GM12874 (cell line): ENCODE data around the gene PINK1.

Experiments used
- TF ChIP-seq, protein P1 (sequence below): IDR thresholded peaks from 2 replicates; pipeline ENCODE4 v1.5.1; 2011; ENCODE audit warnings: low read depth, mild to moderate bottlenecking, control low read depth, low read length, moderate library complexity; ENCODE audit not compliant: insufficient read depth

The PINK1 gene

DNA sequence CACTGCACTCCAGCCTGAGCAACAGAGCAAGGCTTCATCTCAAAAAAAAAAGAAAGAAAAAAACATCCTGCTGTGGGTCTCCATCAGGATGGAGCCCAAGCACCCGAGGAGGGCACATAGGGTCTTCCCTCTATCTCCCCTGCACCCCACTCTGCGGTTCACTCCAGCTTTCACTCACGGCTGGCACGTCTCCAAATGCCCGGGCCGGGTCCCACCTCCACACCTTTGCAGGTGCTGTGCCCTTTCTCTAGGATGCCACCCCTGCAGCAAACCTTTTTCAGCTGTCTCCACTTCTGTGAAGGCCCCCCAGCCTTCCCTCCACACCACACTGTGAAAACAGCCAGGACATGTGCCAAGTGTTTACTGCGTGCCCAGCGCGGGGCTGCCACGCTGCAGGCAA, 50.4 kb downstream of the PINK1 start:
- TF ChIP-seq, protein P1, sequence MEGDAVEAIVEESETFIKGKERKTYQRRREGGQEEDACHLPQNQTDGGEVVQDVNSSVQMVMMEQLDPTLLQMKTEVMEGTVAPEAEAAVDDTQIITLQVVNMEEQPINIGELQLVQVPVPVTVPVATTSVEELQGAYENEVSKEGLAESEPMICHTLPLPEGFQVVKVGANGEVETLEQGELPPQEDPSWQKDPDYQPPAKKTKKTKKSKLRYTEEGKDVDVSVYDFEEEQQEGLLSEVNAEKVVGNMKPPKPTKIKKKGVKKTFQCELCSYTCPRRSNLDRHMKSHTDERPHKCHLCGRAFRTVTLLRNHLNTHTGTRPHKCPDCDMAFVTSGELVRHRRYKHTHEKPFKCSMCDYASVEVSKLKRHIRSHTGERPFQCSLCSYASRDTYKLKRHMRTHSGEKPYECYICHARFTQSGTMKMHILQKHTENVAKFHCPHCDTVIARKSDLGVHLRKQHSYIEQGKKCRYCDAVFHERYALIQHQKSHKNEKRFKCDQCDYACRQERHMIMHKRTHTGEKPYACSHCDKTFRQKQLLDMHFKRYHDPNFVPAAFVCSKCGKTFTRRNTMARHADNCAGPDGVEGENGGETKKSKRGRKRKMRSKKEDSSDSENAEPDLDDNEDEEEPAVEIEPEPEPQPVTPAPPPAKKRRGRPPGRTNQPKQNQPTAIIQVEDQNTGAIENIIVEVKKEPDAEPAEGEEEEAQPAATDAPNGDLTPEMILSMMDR = no peak

DNA sequence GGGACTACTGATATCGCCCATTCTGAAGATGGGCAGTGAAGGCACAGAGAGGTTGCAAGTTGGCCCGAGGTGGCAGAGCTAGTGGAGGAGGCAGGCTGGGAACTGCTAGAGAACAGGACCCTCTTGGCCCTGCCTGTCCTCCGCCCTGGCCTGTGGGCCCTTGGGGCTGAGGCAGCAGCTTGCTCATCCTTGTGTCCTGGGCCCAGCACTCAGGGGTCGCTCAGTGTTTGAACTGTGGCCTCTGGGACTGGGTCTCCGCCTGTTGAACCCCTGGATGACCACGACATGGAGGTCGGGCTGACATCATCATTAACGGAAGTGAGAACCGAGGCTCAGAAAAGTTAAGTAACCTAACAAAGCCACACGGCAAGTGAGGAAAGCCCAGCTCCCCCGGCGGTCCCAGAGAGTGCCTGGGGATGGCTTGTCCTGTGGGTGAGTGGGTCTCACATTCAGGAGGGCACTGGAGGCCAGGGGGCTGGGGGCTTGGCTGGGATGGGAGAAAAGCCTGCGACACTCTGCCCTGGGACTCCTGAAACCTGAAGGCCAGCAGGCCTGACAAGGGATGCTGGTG, 50.9 kb downstream of the PINK1 start:
- TF ChIP-seq, protein P1 = no peak

DNA sequence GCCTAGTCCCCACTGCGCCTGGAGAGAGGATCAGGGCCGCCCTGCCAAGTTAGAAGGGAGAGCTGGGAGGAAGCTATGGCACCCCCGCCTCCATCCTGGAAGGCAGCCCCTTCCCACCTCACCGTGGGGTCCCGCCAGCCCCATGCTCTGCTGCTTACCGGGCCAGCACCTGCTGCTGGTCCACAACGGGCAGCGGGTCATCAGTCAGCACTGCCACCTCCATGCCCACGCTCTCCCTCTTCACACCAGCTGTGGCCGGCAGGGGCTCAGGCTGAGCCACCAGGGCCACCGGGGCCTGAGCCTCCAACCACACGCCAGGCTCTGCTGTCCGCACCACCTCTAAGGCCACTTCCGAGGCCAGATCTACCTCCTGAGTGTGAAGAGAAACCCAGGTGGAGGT, 51.4 kb downstream of the PINK1 start:
- TF ChIP-seq, protein P1 = no peak

DNA sequence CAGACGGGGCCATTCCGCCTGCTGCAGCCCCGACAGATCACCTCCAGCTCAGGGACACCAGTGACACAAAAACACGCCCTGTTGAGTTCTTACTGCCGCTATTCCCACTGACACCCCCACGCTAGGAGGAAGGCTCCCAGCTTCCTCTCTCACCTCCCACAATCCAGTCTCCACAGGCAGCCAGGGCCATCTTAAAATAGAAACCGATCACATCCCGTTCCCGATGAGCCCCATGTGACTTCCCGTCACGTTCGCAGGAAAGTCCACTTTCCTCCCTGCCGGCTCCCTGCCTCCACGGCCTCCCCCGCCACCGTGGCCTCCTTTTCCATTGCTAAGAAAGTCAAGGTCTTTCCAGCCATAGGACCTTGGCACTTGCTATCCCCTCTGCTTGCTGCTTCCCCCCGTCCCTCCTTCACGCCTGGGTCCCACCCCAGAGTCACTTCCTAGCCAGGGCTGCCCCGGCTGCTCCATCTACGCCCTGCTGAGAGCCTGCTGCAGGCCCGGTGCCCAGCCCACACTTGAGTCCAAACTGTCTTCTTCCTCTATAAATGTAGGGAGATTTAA, 51.9 kb downstream of the PINK1 start:
- TF ChIP-seq, protein P1 = no peak

DNA sequence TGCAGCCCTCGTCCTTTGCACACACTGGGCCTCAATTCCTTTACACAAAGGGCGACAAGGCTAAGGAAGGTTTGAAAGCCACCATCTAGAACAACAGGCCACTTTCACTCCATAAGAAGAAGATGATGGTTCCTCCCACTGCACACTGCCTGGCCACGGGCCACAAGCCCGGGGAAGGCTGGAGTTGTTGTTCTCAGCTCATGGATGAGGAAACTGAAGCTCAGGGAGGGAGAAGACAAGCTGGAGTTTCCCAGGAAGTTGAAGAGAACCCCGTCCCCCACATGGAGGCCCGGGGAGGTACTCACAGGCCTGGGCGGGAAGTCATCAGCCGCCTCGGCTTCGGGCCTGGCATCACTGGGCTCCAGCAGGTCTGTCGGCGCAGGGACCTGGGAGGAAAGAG, 52.5 kb downstream of the PINK1 start:
- TF ChIP-seq, protein P1 = no peak

DNA sequence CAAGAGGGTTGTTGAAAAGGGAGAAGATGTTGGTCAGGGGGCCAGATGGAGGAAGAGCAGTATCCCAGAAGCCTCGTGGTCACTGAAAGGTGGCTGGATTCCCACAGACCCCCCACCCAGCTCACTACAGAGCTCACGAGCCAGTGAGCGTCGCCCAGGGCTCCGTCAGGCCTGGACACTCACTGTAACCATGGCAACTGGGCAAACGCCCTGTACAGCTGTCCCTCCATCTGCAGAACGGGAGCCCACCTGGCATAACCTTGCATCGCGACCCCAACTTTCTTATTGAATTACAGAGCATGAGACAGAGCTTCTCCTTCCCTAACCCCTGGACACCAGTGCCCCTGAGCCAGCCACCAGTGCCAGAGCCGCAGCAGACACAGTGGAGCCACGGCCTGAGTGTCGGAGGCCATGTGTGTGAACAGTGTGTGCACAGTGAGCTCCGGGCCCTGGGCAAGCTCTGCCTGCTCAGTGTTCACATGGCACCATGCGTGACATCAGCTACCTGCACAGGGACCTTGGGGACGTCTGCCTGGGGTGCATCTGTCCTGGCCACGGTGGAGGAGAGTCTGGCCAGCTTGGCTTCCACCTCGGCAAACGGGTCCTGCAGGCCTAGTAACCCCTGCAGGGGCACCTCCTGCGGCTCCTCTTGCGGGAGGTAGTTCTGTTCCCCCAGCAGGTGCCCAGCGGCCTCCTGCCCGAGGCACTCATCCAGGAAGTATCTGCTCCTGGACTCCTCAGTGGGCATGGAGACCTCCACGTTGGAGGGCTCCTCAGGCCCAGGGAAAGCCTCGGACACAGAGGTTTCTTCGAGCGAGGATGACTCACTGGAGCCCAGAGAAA, 53.8 kb downstream of the PINK1 start:
- TF ChIP-seq, protein P1 = no peak

DNA sequence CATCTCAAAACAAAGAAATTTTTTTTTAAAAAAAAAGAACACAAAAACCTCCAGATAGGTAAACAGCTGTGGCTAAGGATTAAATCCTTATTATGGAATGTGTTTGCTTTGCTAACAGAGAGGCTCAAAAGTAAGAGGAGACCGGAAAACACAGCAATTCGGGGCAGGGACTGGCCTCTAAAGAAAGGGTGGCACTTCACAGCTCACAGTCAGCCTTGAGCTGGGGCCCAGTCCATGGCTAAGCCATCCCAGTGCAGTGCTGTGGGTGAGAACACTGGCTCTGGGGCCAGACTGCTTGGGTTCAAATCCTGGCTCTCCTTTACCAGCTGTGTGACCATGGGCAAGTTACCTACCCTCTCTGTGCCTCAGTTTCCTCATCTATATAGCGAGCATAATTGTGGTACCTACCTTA, 56.4 kb downstream of the PINK1 start:
- TF ChIP-seq, protein P1 = no peak
